Hepatocyte (in vitro differentiated cells): Measurements from ENCODE around the gene RSPRY1.

Experiments
- CTCF ChIP-seq: fragments of 200-600 bp; sonication (generic); IDR thresholded peaks from 2 replicates; pipeline ENCODE4 v1.5.1; 2016; ENCODE audit warnings: antibody characterized with exemption, mild to moderate bottlenecking; ENCODE audit not compliant: poor library complexity
- EZH2 ChIP-seq: fragments of 200-600 bp; sonication (generic); IDR thresholded peaks from 2 replicates; pipeline ENCODE4 v1.6.1; 2016; ENCODE audit warnings: antibody characterized with exemption, mild to moderate bottlenecking, borderline replicate concordance
- EZH2phosphoT487 ChIP-seq: fragments of 200-600 bp; sonication (generic); IDR thresholded peaks from one replicate; pipeline ENCODE4 v1.6.1; 2018; ENCODE audit warnings: antibody characterized with exemption, mild to moderate bottlenecking, low read depth, moderate library complexity; ENCODE audit not compliant: unreplicated experiment, severe bottlenecking

GRCh38 chr16:57185446-57185944 lies 634 bp upstream of the RSPRY1 start:
- TF ChIP-seq CTCF: no peak
- no peak for TF ChIP-seq EZH2
- TF ChIP-seq EZH2phosphoT487: no peak
